Activated T-cell treated with anti-CD3 and anti-CD28 coated beads, Interleukin-2, amount 50 U/mL, for 24 hours (primary cell): Measurements from ENCODE around the gene CTSH.
"Not testable (repeated sequence)": the region's sequence is repeated elsewhere in the genome, so short reads cannot be mapped to it uniquely, and the experiment has no call there.

Source experiments
- DNase-seq: peaks from one replicate; pipeline ENCODE4 v3.0.0-alpha.2; 2020
- H3K27ac Mint-ChIP-seq: 2 replicates; pipeline ENCODE4 v1.8.0; 2020; ENCODE audit warnings: mild to moderate bottlenecking, mixed read lengths
- H3K27me3 Mint-ChIP-seq: 2 replicates; pipeline ENCODE4 v1.8.0; 2020; ENCODE audit warnings: mixed read lengths
- H3K36me3 Mint-ChIP-seq: 2 replicates; pipeline ENCODE4 v1.8.0; 2020; ENCODE audit warnings: low read depth, mixed read lengths
- H3K4me1 Mint-ChIP-seq: 2 replicates; pipeline ENCODE4 v1.8.0; 2020; ENCODE audit warnings: low read depth, mixed read lengths
- H3K4me3 Mint-ChIP-seq: 2 replicates; pipeline ENCODE4 v1.8.0; 2020; ENCODE audit warnings: mild to moderate bottlenecking, moderate library complexity, mixed read lengths
- H3K9me3 Mint-ChIP-seq: 2 replicates; pipeline ENCODE4 v1.8.0; 2020; ENCODE audit warnings: mixed read lengths

Gene CTSH

GRCh38 chr15:78879517-78880241 lies 65.2 kb downstream of the CTSH start:
- H3K27me3 Mint-ChIP-seq = no peaks in the 10 kb centered on the region
- H3K36me3 Mint-ChIP-seq = peaks cover 82% of the 10 kb centered on the region
- peak overlapping the region; percentile 84 for H3K27ac Mint-ChIP-seq
- H3K9me3 Mint-ChIP-seq = no peaks in the 10 kb centered on the region
- H3K4me3 Mint-ChIP-seq = peak overlapping the region; percentile 44
- no peak for DNase-seq
- peaks cover 87% of the 10 kb centered on the region for H3K4me1 Mint-ChIP-seq

DNA sequence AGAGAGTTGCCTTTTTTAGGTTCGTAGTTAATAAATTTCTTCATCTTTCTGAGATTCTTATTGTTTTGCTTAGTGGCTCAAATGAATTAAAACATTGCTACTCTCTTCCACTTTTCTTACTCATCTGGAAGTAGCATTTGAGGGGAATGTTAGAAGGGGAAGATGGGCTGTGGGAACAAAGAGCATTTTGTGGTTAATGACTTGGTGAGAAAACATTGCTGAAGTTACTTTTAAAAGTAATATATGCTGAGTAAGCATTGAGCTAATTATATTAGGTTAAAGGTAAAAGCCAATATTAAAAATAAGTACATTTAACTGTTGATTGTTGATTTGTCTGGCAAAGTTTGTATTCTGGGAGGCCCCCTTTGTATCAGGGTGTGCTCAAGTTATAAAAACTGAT lies 66.5 kb downstream of the CTSH start:
- H3K4me1 Mint-ChIP-seq = peaks cover 81% of the 10 kb centered on the region
- peaks cover 85% of the 10 kb centered on the region for H3K36me3 Mint-ChIP-seq
- H3K4me3 Mint-ChIP-seq = peak overlapping the region; percentile 96
- DNase-seq = no peak
- H3K27me3 Mint-ChIP-seq = no peaks in the 10 kb centered on the region
- H3K9me3 Mint-ChIP-seq = no peaks in the 10 kb centered on the region
- H3K27ac Mint-ChIP-seq = peak overlapping the region; percentile 86

- peaks cover 72% of the 10 kb centered on the region for H3K4me1 Mint-ChIP-seq
- peak overlapping the region; percentile 96 for H3K4me3 Mint-ChIP-seq
- peaks cover 78% of the 10 kb centered on the region for H3K36me3 Mint-ChIP-seq
- H3K9me3 Mint-ChIP-seq, DNase-seq, H3K27me3 Mint-ChIP-seq: not testable (repeated sequence)
- H3K27ac Mint-ChIP-seq = peak overlapping the region; percentile 86
Observed at GRCh38 chr15:78876954-78877353, 67.9 kb downstream of the CTSH start.

GRCh38 chr15:78875107-78875914 lies 69.5 kb downstream of the CTSH start:
- Mint-ChIP-seq H3K27me3 (no peaks in the 10 kb centered on the region), H3K4me1 (peaks cover 58% of the 10 kb centered on the region), H3K9me3 (no peaks in the 10 kb centered on the region), H3K27ac (peak overlapping the region; percentile 99), H3K36me3 (peaks cover 62% of the 10 kb centered on the region), H3K4me3 (peak overlapping the region; percentile 96)
- no peak for DNase-seq

- H3K36me3 Mint-ChIP-seq = peaks cover 50% of the 10 kb centered on the region
- peak overlapping the region; percentile 96 for H3K4me3 Mint-ChIP-seq
- peak overlapping the region; percentile 99 for H3K27ac Mint-ChIP-seq
- H3K4me1 Mint-ChIP-seq = peaks cover 46% of the 10 kb centered on the region
- no peaks in the 10 kb centered on the region for H3K27me3 Mint-ChIP-seq
- no peaks in the 10 kb centered on the region for H3K9me3 Mint-ChIP-seq
- DNase-seq = no peak
Observed at GRCh38 chr15:78873793-78874765, 70.8 kb downstream of the CTSH start.

GRCh38 chr15:78872972-78873792 lies 71.7 kb downstream of the CTSH start:
- H3K36me3 Mint-ChIP-seq = peaks cover 43% of the 10 kb centered on the region
- H3K4me3 Mint-ChIP-seq = peak overlapping the region; percentile 96
- H3K9me3 Mint-ChIP-seq = no peaks in the 10 kb centered on the region
- peaks cover 38% of the 10 kb centered on the region for H3K4me1 Mint-ChIP-seq
- peak; percentile 91 for DNase-seq
- H3K27ac Mint-ChIP-seq = peak overlapping the region; percentile 99
- H3K27me3 Mint-ChIP-seq = no peaks in the 10 kb centered on the region

DNA sequence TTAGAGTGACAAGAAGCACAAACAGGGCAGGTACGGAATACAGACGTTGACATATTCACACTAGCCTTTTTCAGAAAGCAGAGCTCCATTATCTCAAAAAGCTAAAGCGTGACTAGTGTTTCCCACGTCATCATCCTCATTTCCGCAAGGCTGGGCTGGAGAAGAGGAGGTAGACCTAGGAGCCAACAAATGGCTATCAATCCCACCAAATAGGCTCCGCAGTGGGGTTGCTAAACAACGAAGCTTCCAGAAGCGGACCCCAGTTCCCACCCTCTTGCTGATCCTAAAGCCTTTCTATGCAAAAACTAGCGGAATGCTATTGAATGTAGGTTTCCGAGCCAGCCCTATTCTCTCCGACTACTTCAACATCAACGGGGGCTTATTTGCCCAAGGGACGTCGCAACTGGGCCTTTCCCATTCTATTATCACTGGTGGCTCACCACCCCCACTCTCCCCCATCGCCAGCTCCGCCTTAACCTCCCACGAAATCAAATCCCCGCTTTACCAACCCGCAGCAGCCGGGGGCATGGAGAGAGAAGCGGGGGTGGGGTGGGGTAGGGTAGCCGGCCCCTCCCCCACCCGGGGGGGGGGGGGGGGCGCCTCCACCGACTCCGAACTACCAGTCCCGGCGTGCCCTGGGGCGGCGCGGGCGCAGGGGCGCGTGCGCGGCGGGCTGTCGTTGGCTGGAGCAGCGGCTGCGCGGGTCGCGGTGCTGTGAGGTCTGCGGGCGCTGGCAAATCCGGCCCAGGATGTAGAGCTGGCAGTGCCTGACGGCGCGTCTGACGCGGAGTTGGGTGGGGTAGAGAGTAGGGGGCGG lies 72.5 kb downstream of the CTSH start, which contains the start of gene MORF4L1:
MORF4L1 (plus strand) TSS at position 736 of the 817 bp plus-strand sequence. CDS start 128 bp downstream, outside the sequence.
- Mint-ChIP-seq H3K4me3 (peak within 1 kb of the TSS; percentile 96), H3K36me3 (peaks cover 35% of the 10 kb centered on the region), H3K4me1 (peaks cover 30% of the 10 kb centered on the region), H3K9me3 (no peaks in the 10 kb centered on the region), H3K27ac (peak within 1 kb of the TSS; percentile 99), H3K27me3 (no peaks in the 10 kb centered on the region)
- peak; percentile 97 for DNase-seq

DNA sequence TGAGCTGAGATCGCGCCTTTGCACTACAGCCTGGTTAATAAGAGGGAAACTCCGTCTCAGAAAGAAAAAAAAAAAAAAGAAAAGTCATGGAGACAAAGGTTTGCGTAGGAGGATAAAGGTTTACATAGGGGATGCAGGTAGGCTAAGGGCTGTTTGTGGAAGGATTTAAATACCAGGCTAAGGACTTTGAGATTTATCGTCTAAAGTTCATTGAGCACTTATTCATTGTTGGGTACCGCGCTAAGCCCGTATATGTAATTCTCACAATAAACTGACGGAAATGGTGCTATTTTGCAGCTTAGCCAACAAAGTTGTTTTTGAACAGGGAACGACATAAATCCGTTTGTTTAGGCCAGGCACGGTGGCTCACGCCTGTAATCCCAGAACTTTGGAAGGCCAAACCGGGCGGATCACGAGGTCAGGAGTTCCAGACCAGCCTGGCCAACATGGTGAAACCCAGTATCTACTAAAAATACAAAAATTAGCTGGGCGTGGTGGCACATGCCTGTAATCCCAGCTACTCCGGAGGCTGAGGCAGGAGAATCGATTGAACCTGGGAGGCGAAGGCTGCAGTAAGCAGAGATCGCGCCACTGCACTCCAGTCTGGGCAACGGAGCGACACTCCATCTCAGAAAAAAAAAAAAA lies 73.2 kb downstream of the CTSH start:
- H3K4me3 Mint-ChIP-seq = peak overlapping the region; percentile 73
- peaks cover 34% of the 10 kb centered on the region for H3K36me3 Mint-ChIP-seq
- not testable (repeated sequence) for H3K27me3 Mint-ChIP-seq, H3K9me3 Mint-ChIP-seq, DNase-seq, H3K27ac Mint-ChIP-seq
- H3K4me1 Mint-ChIP-seq = peaks cover 24% of the 10 kb centered on the region
